ENCODE results near the gene HMGXB4. TPM values are rescaled to one million over a fixed set of nuclear protein-coding genes. Genes with fewer than 3 reads are reported as not detected.

Gene HMGXB4
- total and polyA plus RNA-seq, 2 of the 13 experiments (the other 11 are each of a cell fraction or from before 2014, with no cell fraction given) = 13.9 to 16.3 TPM

DNA sequence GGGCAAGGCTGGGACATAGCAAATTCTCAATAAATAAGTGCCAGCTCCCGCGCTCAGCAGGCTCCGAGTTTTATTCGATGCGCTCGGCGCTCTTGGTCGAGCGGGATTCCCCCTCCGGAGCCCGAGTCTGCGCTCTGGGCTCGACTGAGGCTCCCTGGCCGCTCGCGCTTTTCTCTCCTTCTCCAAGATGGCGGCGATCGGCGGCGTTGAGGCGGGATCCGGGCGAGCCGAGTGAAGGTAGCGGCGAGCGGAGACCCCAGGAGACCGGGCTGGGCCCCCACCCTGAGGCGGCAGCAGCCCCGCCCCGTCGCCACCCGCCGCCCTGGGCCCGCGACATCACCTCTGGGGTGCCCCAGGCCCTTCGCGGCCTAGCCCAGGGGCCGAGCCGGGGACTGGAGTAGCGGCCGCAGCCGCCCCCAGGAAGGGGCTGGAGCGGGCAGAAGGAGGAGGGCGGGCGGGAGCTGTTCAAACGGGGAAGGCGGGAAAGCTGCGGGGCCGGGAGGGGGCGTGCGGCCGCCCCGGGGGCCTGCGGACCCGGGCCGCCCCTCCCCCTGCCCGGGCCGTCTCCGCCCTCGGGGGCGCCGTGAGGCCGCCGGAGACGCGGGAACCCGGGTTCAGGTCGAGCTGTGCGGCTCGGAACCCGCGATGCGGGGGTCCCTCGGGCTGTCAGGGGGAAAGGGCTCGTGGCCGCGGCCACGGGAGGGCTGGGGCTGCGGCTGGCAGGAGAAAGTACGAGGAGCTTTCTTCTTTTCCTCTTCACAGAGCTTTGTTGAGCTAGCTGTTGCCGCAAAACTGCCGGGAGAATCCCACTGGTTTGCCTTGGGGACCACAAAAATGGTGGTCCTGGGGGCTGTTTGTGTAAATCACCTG is at the start of gene HMGXB4 (continued):
- TF ChIP-seq EEA1 (CRISPR knock-in tag; IDR thresholded peaks at IDR 0.05; ENCODE audit: borderline replicate concordance) (peak; percentile 40; the same call in 1 of the 2 replicates), NFRKB (IDR thresholded peaks at IDR 0.05) (peak; percentile 72; the same call in 1 of the 2 replicates), SMAD9 (CRISPR knock-in tag; IDR thresholded peaks at IDR 0.05) (no peak), RBM39 (IDR thresholded peaks at IDR 0.05; ENCODE audit: low read depth, low read length, poor library complexity, severe bottlenecking) (peak; percentile 96), SIN3A (IDR thresholded peaks at IDR 0.05; ENCODE audit: borderline replicate concordance, low read depth, low read length) (0 out of 2 replicates have a peak, but pooled peaks have one; percentile 42), TEAD3 (CRISPR knock-in tag; optimal IDR thresholded peaks at IDR 0.05; ENCODE audit: borderline replicate concordance) (no peak)
- TF ChIP-seq, protein P1, sequence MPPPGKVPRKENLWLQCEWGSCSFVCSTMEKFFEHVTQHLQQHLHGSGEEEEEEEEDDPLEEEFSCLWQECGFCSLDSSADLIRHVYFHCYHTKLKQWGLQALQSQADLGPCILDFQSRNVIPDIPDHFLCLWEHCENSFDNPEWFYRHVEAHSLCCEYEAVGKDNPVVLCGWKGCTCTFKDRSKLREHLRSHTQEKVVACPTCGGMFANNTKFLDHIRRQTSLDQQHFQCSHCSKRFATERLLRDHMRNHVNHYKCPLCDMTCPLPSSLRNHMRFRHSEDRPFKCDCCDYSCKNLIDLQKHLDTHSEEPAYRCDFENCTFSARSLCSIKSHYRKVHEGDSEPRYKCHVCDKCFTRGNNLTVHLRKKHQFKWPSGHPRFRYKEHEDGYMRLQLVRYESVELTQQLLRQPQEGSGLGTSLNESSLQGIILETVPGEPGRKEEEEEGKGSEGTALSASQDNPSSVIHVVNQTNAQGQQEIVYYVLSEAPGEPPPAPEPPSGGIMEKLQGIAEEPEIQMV (CRISPR knock-in tag; IDR thresholded peaks at IDR 0.05; ENCODE audit: low read depth) = peak; percentile 54
- TF ChIP-seq, protein P2, sequence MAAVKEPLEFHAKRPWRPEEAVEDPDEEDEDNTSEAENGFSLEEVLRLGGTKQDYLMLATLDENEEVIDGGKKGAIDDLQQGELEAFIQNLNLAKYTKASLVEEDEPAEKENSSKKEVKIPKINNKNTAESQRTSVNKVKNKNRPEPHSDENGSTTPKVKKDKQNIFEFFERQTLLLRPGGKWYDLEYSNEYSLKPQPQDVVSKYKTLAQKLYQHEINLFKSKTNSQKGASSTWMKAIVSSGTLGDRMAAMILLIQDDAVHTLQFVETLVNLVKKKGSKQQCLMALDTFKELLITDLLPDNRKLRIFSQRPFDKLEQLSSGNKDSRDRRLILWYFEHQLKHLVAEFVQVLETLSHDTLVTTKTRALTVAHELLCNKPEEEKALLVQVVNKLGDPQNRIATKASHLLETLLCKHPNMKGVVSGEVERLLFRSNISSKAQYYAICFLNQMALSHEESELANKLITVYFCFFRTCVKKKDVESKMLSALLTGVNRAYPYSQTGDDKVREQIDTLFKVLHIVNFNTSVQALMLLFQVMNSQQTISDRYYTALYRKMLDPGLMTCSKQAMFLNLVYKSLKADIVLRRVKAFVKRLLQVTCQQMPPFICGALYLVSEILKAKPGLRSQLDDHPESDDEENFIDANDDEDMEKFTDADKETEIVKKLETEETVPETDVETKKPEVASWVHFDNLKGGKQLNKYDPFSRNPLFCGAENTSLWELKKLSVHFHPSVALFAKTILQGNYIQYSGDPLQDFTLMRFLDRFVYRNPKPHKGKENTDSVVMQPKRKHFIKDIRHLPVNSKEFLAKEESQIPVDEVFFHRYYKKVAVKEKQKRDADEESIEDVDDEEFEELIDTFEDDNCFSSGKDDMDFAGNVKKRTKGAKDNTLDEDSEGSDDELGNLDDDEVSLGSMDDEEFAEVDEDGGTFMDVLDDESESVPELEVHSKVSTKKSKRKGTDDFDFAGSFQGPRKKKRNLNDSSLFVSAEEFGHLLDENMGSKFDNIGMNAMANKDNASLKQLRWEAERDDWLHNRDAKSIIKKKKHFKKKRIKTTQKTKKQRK (IDR thresholded peaks at IDR 0.05; ENCODE audit: low read length) = no peak
- TF ChIP-seq, protein P3, sequence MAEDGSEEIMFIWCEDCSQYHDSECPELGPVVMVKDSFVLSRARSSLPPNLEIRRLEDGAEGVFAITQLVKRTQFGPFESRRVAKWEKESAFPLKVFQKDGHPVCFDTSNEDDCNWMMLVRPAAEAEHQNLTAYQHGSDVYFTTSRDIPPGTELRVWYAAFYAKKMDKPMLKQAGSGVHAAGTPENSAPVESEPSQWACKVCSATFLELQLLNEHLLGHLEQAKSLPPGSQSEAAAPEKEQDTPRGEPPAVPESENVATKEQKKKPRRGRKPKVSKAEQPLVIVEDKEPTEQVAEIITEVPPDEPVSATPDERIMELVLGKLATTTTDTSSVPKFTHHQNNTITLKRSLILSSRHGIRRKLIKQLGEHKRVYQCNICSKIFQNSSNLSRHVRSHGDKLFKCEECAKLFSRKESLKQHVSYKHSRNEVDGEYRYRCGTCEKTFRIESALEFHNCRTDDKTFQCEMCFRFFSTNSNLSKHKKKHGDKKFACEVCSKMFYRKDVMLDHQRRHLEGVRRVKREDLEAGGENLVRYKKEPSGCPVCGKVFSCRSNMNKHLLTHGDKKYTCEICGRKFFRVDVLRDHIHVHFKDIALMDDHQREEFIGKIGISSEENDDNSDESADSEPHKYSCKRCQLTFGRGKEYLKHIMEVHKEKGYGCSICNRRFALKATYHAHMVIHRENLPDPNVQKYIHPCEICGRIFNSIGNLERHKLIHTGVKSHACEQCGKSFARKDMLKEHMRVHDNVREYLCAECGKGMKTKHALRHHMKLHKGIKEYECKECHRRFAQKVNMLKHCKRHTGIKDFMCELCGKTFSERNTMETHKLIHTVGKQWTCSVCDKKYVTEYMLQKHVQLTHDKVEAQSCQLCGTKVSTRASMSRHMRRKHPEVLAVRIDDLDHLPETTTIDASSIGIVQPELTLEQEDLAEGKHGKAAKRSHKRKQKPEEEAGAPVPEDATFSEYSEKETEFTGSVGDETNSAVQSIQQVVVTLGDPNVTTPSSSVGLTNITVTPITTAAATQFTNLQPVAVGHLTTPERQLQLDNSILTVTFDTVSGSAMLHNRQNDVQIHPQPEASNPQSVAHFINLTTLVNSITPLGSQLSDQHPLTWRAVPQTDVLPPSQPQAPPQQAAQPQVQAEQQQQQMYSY (CRISPR knock-in tag; IDR thresholded peaks at IDR 0.05) = peak; percentile 61; the same call in 1 of the 2 replicates
- TF ChIP-seq, protein P4, sequence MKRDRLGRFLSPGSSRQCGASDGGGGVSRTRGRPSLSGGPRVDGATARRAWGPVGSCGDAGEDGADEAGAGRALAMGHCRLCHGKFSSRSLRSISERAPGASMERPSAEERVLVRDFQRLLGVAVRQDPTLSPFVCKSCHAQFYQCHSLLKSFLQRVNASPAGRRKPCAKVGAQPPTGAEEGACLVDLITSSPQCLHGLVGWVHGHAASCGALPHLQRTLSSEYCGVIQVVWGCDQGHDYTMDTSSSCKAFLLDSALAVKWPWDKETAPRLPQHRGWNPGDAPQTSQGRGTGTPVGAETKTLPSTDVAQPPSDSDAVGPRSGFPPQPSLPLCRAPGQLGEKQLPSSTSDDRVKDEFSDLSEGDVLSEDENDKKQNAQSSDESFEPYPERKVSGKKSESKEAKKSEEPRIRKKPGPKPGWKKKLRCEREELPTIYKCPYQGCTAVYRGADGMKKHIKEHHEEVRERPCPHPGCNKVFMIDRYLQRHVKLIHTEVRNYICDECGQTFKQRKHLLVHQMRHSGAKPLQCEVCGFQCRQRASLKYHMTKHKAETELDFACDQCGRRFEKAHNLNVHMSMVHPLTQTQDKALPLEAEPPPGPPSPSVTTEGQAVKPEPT (CRISPR knock-in tag; IDR thresholded peaks at IDR 0.05; ENCODE audit: low read depth) = peak; percentile 74; the same call in 1 of the 2 replicates
- TF ChIP-seq, protein P5, sequence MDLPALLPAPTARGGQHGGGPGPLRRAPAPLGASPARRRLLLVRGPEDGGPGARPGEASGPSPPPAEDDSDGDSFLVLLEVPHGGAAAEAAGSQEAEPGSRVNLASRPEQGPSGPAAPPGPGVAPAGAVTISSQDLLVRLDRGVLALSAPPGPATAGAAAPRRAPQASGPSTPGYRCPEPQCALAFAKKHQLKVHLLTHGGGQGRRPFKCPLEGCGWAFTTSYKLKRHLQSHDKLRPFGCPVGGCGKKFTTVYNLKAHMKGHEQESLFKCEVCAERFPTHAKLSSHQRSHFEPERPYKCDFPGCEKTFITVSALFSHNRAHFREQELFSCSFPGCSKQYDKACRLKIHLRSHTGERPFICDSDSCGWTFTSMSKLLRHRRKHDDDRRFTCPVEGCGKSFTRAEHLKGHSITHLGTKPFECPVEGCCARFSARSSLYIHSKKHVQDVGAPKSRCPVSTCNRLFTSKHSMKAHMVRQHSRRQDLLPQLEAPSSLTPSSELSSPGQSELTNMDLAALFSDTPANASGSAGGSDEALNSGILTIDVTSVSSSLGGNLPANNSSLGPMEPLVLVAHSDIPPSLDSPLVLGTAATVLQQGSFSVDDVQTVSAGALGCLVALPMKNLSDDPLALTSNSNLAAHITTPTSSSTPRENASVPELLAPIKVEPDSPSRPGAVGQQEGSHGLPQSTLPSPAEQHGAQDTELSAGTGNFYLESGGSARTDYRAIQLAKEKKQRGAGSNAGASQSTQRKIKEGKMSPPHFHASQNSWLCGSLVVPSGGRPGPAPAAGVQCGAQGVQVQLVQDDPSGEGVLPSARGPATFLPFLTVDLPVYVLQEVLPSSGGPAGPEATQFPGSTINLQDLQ (CRISPR knock-in tag; IDR thresholded peaks at IDR 0.05) = 0 out of 2 replicates have a peak, but pooled peaks have one; percentile 72
- TF ChIP-seq, protein P6, sequence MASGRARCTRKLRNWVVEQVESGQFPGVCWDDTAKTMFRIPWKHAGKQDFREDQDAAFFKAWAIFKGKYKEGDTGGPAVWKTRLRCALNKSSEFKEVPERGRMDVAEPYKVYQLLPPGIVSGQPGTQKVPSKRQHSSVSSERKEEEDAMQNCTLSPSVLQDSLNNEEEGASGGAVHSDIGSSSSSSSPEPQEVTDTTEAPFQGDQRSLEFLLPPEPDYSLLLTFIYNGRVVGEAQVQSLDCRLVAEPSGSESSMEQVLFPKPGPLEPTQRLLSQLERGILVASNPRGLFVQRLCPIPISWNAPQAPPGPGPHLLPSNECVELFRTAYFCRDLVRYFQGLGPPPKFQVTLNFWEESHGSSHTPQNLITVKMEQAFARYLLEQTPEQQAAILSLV (CRISPR knock-in tag; IDR thresholded peaks at IDR 0.05; ENCODE audit: borderline replicate concordance) = peak; percentile 84; the same call in 1 of the 2 replicates

Measured in HepG2 (cell line).